HG03442 (cell line): ENCODE data around the gene KCNJ16.
"Not testable (repeated sequence)": the region's sequence is repeated elsewhere in the genome, so short reads cannot be mapped to it uniquely, and the experiment has no call there.

Source experiments
- ATAC-seq: cut with Tn5 transposase; IDR thresholded peaks from one replicate; pipeline ENCODE4 v1.9.1; 2021; ENCODE audit warnings: mild to moderate bottlenecking, moderate library complexity; ENCODE audit not compliant: unreplicated experiment

Gene KCNJ16

DNA sequence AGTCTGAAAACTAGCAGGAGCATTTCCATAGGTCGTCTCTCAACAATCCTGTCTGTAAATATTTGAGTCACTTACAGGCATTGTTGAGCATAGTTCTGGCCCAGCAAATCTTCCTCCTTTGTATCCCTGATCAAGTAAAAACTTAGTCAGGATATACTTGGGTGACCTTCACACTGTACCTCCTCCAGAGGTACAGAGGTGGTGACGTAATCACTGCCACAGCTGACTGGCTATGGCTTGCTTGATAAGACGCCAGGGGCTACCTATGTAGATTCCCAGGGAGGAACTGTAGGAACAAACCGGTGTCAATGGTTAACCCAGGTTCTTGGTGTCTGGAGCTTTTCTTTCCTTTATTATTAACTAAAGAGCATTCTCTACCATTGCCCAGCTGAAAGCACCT is at the start of gene KCNJ16:
Gene KCNJ16, plus strand, starts transcription at position 270 of the 400 bp plus-strand sequence. CDS start 56,863 bp downstream, outside the sequence.
- ATAC-seq: no peak

DNA sequence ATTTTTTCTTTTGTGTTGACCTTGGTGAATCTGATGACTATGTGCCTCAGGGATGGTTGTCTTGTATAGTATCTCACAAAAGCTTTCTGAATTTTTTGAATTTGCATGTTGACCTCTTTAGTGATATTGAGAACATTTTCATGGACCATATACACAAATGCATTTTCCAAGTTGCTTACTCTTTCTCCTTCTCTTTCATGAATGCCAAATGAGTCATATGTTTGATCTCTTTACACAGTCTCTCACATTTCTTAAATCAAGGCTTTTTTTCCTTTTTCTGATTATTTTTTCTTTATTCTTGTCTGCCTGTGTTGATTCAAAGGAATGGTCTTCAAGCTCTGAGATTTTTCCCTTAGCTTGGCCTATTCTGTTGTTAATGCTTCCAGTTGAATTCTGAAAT is 46.6 kb upstream of the KCNJ16 start:
- ATAC-seq: no peak

DNA sequence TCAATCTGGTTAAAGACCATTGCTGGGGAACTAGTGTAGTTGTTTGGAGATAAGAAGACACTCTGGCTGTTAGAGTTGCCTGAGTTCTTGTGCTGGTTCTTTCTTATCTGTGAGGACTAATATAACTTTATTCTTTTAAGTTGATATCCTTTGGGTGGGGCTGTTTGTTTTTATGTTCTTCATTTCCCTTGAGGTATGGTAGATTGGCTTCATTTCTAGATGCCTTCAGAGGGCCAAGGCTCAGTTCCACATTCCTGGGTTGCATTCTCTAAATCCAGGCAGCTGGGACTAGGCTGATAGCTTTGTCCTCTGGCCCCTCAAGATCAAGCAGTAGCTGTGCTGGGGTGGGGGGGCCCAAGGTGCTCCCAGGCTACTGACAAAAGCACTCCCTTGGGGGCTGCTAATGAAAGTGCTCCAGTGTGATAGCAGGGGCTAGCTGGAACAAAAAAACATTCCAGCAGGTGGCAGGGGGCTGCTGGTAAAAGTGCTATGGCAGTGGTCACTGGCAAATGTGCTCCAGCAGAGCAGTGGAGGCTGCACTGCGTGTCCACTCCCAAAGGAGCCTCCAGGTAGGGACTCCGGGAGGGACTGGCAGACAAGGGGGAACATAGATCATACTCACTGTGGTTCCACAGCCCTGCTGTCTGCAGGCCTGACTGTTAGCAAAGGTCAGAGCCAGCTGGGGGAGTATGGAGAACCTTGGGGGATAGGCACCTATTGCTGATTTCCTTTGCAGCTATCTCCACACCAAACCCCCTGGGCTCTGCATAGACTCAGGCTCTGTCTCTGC is 45.9 kb upstream of the KCNJ16 start:
- ATAC-seq: no peak

DNA sequence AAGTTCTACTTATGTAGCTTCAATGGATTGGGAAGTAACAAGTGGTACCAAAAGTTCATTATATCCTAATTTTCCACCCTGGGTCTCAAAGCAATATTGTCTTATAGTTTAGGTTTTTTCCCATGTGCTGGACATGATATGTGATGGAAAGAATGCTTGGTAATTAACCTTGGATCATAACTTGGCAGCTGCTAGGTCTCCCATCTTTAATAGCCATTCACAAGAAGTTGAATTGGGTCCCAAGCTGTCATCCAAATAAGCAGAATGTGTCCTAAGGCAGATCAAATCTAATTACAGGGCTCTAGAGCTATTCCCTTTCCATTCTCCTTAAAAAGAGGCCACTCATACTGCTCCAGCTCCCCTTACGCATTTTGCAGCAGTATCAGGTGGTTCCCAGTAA is 44.7 kb upstream of the KCNJ16 start:
- ATAC-seq: no peak

DNA sequence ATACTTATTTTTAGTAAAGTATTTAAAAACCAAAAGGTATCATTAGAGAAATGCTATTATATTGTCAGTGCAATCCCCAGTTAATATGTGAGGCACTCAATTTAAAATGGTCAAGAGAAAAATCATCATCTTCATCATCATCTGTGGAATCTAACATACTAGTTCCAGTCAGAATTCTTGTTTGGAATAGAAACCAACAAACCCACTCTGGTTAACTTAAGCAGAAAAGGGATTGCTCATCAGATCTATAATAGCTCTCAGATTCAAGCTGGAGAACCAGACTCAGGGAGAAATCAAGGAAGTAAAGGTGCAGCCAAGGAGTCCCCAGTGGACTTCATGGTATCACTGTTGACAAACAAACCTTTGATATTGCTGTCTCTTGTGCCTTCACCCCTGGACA is 43.7 kb upstream of the KCNJ16 start:
- no peak for ATAC-seq

DNA sequence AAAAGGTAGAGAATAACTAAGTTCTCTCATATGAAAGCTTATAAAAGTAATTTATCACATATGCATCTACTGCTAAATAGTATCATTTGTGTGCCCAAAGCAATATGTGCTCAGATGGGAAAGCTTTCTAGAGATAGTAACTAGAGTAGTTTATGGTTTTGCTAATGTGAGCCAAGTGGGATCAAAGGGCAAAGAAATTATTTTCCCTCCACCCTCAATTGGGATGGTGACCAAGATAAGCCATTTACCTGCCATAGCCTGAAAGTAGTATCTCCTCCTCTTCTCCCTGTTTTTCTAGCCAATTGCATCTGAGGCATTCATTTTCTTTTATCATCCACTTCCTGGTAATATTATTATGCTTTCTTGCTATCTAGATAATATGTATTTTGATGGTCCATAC is 41.9 kb upstream of the KCNJ16 start:
- no peak for ATAC-seq

DNA sequence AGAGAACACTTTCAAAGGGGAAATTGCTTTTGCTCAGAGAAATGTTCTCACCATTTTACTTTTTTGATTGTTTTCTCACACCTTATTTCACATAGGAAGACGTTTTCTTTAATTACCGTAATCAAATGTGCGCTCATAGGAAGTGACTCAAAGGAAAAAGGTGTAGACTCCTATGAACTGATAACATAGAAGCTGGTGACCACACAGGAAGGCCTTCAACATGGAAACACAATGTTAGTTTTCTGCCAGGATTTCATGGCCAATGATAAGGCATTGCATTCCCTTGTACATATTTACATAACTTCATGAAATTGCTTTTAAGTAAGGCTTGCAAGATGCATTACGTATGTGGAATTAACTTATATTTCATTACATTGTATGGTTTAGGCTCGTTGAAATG is 40.9 kb upstream of the KCNJ16 start:
- no peak for ATAC-seq

DNA sequence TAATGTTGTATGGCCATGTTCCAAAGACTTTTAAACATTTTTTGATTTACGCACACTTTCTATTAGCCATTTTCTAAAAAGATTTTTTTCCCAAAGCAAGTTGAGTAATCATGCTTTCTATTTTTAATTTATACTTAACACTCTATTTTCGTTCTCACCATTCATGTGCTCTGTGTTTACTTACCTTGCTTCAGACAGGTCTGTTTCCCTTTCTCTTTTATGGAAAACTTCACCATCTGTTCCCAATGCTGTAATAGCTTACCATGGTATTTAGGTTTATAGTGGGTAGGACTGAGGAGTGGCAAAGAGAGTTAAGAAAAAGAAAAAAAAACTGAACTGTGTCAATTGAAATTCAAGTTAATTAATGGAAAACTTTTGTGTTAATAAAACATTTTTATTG is 37.5 kb upstream of the KCNJ16 start:
- no peak for ATAC-seq

DNA sequence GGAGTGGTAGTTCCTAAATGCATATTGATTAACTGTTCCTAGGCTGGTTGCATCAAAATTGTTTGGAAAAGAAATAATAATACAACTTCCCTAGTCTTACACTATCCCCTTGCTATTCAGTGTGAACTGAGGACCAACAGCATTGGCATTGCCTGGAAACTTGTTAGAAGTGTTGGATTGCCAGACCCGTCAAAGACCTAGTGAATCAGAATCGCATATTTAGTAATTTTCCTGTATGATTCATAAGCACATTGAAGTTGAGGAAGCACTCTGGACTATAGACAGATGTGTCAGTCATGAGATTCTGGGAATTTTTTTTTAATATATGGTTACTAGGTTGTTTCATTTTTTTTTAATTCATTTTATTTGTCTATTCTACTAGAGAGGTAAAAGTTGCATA is 34.7 kb upstream of the KCNJ16 start:
- ATAC-seq: no peak

DNA sequence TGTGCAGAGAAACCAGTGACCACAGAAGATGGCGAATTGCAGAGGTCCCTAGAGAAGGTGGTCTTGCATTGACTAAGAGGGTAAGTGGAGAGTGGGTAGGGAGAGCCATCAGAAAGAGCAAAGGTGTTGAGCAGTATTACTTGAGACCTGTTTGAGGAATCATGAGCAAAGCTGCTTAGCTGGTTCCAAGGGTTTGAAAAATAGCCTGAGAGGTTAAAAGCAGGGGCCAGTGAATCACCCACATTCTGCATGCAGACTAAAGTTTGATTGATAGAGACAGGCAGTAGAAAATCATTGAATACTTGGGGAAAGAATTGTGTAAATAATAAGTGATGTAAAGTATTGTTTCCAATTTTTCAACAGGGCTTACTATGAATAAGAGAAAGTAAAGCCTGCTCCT is 34.0 kb upstream of the KCNJ16 start:
- ATAC-seq: no peak

DNA sequence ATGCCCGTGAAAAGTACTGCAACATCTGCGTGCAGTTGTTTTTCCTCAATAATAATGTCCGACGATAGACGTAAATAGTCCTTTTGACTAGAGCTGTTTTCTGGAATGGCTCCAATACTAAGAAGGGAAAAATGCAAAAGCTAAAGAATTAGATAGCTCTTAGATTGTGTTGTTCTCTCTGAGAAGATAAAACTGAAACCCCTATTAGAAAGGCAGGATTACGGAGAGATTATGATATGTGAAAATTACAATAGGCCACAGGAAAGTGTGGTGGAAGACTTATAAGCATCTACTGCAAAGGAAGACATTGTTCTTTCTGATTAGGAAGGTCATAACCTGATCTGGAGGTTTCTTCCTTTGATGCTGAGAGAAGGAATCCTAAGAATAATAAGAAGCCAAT is 33.5 kb upstream of the KCNJ16 start:
- ATAC-seq: no peak

DNA sequence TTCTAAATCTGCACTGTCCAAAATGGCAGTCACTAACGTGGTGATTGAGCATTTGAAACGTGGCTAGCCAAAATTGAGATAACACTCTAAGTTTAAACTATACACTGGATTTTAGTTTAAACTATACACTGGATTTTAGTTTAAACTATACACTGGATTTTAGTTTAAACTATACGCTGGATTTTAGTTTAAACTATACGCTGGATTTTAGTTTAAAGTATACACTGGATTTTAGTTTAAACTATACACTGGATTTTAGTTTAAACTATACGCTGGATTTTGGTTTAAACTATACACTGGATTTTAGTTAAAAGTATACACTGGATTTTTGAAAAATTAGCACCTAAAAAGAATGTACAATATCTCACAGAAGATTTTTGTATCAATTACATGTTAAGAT is 29.2 kb upstream of the KCNJ16 start:
- ATAC-seq: not testable (repeated sequence)

DNA sequence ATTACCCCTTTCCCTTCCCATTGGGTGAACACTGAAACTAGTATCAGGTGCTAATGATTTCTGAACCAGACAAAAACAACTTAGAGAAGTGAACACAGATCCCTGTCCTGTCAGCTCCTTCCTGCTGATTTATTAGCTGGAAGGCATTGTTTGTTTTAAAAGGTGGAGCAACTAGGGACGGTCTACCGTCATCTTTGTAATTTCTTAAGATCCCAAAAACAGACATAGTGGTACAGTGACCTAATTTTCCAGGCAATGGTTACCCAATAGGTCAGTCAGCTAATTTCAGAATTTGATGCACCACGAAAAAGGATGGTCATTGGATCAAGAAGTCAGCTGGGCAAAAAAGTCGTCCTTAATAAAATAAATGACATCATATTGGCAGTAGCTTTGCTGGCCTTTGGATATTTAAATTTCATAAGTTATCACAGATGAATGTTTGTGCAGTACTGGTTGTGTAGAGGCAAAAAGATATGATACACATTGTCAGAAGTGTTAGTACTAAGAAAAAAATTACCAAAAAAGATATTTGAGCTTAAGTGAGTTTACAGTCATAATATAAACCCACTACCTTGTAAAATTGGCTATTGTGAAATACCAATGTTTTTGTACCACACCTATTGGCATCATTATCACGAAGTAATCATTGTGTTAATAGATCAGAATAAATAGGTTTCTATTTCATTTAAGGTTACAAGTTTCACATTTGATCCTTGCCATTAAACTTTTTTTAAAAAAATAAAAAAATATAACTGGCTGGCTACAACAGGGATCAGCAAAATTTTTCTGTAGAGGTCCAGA is 27.2 kb upstream of the KCNJ16 start:
- ATAC-seq: no peak

DNA sequence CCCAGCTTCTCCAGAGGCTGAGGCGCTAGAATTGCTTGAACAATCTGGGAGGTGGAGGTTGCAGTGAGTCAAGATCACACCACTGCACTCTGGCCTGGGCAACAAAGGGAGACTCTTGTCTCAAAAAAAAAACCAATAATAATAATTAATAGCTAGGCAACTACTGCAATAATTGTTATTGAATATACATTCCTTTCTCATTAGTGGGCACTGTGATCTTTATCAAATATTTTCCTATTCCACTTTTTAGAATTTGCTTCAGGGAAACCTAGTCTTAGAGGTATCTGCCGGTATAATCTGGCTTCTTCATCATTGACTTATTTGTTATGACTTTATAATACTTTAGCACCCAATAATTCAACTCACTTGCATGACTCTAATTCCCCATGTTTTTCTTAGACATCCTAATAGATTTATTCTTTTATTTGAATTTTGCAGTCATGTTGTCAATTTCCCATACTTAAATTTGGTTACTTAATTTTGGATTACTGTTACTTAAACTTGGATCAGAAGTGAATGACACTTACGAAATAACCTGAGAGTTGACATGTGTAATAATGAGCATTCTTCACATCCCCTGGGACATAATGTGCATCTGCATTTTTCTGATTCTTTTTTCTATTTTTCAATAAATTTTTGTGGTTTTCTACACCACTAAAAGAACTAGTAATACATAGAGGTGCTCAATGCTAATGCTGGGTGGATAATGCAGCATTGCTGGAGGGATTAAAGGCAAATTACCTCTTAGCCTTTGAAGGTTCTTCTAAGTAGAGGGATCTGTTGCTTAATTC is 25.0 kb upstream of the KCNJ16 start:
- ATAC-seq: no peak

DNA sequence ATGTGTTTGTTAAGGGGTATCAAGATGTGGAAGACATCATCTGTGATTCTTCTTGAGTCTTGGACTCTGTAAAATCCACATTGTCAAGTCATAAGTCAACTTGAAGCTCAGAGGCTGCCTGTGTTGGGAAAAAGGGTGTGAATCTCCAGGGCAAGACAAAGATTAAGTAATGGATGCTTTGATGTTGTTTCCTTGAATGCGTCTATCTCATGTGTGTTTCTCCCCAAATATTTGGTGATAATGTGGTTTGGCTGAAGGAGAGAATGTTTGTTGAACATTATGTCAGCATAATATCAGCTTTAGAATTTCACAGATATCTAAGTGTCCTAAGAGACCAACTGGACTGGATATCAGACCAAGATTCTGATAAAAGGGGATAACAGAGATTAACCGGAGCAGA is 24.1 kb upstream of the KCNJ16 start:
- ATAC-seq: no peak

DNA sequence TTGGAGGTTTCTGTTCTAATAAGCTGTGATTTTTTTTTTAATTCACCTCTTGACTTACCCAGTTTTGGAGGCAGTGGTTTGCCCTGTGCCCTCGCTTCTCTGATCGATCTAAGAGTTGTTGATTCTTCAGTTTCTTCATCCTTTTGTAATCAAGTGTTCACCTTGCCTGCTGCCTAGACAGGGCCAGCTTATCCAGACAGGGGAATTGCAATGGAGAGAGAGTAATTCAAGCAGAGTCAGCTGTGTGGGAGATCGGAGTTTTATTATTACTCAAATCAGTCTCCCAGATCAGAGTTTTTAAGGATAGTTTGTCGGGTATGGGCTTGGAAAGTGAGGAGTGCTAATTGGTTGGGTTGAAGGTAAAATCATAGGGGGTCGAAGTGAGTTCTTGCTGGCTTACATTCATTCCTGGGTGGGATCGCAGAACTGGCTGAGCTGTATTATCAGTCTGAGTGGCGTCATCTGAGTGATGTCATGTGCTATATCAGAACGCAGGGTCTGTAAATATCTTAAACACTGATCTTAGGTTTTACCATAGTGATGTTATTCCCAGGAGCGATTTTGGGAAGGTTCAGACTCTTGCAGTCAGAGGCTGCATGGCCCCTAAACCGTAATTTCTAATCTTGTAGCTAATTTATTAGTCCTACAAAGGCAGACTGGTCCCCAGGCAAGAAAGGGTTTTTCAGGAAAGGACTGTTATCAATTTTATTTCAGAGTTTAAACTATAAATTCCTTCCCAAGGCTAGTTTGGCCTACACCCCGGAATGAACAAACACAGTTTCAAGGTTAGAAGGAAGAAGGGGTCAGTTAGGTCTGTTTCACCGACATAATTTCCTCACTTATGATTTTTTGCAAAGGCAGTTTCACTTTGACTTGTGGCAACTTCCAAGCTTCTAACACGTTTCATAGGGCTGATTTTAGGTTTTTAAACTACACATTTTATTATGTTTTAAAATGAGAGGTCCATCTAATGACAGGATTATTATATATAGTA is 21.5 kb upstream of the KCNJ16 start:
- no peak for ATAC-seq

DNA sequence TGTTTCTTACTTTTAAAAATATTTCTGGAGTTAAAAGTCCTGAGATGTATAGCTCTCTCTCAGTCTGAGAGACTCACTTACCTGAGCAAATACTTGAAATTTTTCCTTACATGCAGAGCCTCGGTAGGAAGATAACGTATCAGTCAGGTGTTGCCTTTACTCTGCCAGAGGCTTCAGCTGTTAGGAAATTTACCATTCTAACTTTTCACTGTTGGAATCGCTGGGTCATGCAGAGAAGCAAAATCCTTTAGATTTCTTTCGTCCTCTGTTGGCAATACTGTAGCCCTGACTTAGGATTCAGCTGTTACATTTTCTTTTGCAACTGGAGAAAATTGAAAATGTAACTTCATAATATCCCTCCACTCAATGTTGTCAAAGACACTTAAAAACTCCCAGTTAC is 20.0 kb upstream of the KCNJ16 start:
- ATAC-seq: no peak

DNA sequence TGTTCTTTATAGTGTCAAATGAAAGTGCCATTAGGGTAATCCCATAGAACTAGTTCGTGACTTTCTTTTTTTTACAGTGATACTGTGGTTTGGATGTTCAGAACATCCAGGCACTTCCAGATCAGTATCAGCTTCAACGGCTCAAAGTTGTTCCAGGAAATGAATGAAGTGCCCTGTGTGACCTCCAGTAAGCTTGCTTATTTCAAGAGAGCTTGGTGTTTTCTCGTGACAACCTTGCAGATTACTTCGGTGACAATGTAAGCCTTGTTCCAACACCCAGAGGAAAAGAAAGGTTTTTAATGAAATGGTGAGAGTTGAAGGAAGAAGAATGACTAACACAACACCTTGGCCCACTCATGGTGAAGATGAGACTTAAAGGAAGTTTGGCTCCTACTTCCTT is 16.0 kb upstream of the KCNJ16 start:
- no peak for ATAC-seq

DNA sequence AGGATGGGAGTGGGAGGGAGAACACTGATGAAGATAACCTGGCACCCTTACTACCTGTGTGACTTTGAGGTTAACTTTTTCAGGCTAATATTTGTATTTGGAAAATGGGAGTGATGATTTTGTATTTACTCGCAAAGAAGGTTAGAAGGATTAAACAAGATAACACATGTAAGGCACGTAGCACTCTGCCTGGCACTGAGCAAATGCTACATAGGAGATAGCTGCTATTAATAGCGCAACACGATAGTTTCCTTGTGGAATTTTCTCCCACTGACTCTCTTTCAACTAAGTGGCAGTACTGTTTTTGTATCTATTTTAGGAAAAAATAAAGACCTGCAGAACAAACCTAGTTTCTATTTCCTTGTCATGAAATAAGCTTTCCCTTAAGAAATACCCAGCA is 15.4 kb upstream of the KCNJ16 start:
- ATAC-seq: no peak

DNA sequence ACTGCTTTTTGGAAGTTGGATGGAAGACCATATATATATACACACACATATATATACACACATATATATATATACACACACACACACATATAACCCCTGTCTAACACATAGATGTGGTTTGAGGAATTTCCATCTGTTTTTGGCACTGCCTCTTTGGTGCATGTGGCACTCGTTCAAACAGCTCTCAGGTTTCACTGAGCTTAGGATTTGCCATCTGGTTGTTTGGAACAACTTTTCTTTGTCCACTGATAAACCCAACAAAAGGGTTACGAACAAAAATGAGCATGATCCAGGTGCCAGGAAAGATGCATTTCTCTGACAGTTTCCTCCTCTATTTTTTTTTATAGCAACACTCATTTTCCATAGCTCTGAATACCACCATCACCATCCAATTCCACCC is 14.6 kb upstream of the KCNJ16 start:
- ATAC-seq: no peak
